ENCODE results near the gene SLC2A6.
A peak's percentile ranks its signal among the peaks of the same experiment; 100 is the strongest.

SLC2A6 gene

DNA sequence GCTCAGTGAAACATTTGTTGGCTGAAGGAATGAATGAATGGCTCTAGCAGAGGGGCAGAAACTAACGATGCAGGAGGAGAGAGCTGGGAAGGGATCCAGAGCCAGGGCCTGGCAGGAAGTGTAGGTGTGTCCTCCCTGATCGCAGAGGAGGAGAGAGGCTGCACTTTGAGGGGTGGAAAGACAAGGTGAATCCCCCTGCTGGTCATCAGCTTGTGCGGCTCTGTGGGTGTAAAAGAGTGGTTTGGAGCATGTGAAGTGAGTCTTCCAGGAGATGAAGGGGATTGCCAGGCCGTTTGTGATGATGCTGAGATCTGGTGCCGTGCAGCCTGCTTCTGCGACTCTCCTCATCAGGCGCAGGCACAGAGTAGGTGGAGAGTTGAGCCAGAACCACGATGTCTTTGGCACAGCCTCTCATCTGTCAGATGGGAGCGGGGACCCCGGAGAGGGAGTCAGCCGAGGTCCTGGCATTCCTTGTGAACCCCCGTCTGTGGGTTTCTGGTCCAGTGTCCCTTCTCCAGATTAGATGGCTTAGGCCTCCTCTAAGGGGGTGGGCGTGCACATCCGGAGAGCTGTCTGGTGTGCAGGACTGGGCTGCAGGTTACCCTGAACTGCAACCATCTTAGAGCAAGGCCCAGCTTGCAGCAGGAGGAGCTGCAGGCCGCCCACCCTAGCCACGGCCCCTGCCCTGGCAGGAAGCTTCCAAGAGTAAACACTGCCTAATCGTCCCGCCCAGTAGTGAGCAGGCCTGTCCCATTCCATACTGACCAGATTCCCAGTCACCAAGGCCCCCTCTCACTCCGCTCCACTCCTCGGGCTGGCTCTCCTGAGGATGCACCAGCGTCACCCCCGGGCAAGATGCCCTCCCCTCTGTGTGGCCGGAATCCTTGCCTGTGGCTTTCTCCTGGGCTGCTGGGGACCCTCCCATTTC, 57.0 kb downstream of the SLC2A6 start, which contains the start of gene ADAMTS13:
Gene ADAMTS13 (plus strand): TSS at position 753 of the 928 bp plus-strand sequence. CDS start 77 bp downstream, at position 830.
- peak in 1 of 10 donors; percentile 23 for DNase-seq
- intact Hi-C loops (cut with DNase I): no loop called here

All from posterior cingulate gyrus (tissue), 11 donors.